Measurements from ENCODE around the gene GPC3. TPM values are rescaled to one million over a fixed set of nuclear protein-coding genes. Genes with fewer than 3 reads are reported as not detected.
A peak's percentile ranks its signal among the peaks of the same experiment; 100 is the strongest.

Gene GPC3
- total RNA-seq, 1 donor from 2014 or later = 30.4 TPM

- Mint-ChIP-seq H3K27me3 (ENCODE audit: low read depth) (no peaks in the 10 kb centered on the region), H3K4me1 (peaks cover 25% of the 10 kb centered on the region), H3K4me3 (no peak overlapping the region), H3K36me3 (ENCODE audit: low read depth) (no peaks in the 10 kb centered on the region), H3K9me3 (peaks cover 2% of the 10 kb centered on the region), H3K27ac (ENCODE audit: unreplicated experiment) (no peak overlapping the region)
- TF ChIP-seq, protein P1, sequence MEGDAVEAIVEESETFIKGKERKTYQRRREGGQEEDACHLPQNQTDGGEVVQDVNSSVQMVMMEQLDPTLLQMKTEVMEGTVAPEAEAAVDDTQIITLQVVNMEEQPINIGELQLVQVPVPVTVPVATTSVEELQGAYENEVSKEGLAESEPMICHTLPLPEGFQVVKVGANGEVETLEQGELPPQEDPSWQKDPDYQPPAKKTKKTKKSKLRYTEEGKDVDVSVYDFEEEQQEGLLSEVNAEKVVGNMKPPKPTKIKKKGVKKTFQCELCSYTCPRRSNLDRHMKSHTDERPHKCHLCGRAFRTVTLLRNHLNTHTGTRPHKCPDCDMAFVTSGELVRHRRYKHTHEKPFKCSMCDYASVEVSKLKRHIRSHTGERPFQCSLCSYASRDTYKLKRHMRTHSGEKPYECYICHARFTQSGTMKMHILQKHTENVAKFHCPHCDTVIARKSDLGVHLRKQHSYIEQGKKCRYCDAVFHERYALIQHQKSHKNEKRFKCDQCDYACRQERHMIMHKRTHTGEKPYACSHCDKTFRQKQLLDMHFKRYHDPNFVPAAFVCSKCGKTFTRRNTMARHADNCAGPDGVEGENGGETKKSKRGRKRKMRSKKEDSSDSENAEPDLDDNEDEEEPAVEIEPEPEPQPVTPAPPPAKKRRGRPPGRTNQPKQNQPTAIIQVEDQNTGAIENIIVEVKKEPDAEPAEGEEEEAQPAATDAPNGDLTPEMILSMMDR (conservative IDR thresholded peaks at IDR 0.05) = no peak
- DNase-seq (ENCODE audit: low read depth, low spot score) = no peak
These were observed 72.4 kb downstream of the GPC3 start for GRCh38 chrX:133913009-133913408.

GRCh38 chrX:133911825-133912495, 73.4 kb downstream of the GPC3 start:
- H3K27me3 Mint-ChIP-seq (ENCODE audit: low read depth) = no peaks in the 10 kb centered on the region
- no peaks in the 10 kb centered on the region for H3K9me3 Mint-ChIP-seq
- TF ChIP-seq, protein P1 (conservative IDR thresholded peaks at IDR 0.05) = no peak
- H3K4me1 Mint-ChIP-seq = peaks cover 25% of the 10 kb centered on the region
- H3K36me3 Mint-ChIP-seq (ENCODE audit: low read depth) = no peaks in the 10 kb centered on the region
- H3K27ac Mint-ChIP-seq (ENCODE audit: unreplicated experiment) = no peak overlapping the region
- DNase-seq (ENCODE audit: low read depth, low spot score) = no peak
- no peak overlapping the region for H3K4me3 Mint-ChIP-seq

- H3K4me1 Mint-ChIP-seq = peaks cover 25% of the 10 kb centered on the region
- no peak for DNase-seq (ENCODE audit: low read depth, low spot score)
- H3K36me3 Mint-ChIP-seq (ENCODE audit: low read depth) = no peaks in the 10 kb centered on the region
- H3K9me3 Mint-ChIP-seq = no peaks in the 10 kb centered on the region
- H3K4me3 Mint-ChIP-seq = no peak overlapping the region
- H3K27me3 Mint-ChIP-seq (ENCODE audit: low read depth) = no peaks in the 10 kb centered on the region
- no peak overlapping the region for H3K27ac Mint-ChIP-seq (ENCODE audit: unreplicated experiment)
- TF ChIP-seq, protein P1 (conservative IDR thresholded peaks at IDR 0.05) = no peak
These were observed 74.9 kb downstream of the GPC3 start for GRCh38 chrX:133910539-133910938.

DNA sequence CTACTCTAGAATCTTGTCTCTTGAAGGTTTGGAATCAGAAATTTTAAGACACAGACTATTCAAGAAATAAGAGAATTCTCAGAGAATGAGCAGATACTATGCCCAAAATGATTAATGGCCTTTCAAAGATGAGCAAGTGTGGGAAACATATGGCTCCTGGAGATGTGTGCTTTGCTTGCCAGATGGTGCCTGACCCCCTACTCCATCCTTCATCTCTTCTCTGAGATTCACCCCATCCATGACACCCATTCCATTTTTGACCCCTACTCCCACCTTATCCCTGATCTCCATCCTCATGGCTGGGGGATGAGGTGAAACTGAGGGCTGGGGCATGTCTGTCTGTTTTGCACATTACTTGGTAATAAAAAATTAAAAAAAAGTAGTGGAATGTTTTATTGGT, 75.5 kb downstream of the GPC3 start:
- TF ChIP-seq, protein P1 (conservative IDR thresholded peaks at IDR 0.05) = no peak
- no peaks in the 10 kb centered on the region for H3K27me3 Mint-ChIP-seq (ENCODE audit: low read depth)
- no peak overlapping the region for H3K4me3 Mint-ChIP-seq
- H3K27ac Mint-ChIP-seq (ENCODE audit: unreplicated experiment) = no peak overlapping the region
- no peaks in the 10 kb centered on the region for H3K36me3 Mint-ChIP-seq (ENCODE audit: low read depth)
- DNase-seq (ENCODE audit: low read depth, low spot score) = no peak
- peaks cover 25% of the 10 kb centered on the region for H3K4me1 Mint-ChIP-seq
- H3K9me3 Mint-ChIP-seq = no peaks in the 10 kb centered on the region

DNA sequence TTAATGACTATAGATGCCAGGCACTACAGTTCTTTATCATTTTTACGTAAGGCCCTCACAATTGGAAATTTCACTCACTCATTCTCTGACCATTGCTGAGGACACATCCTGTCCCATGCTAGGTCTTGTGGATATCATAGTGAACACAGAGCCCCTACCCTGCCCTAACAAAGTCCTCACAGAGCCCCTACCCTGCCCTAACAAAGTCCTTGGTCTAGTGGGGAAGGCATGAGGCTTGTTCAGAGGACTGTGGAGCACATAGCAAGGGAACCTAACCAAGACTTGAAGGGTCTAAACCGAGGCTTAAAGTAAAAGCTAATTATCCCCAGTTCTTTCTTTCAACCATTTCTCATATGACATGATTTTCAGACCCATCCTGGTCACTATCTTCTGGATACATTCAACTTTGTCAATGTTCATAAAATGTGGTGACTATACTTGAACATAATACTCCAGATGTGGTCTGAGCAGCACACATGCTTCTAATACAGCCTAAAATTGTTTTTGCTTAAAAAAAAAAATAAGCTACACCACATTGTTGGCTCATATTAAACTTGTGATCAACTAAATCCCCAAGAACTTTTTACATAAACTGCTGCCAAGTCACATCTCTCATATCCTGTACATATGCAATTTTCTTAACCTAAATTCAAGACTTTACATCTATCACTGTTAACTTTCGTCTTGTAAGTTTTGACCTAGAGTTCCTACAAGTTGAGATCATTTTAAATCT, 77.0 kb downstream of the GPC3 start:
- Mint-ChIP-seq H3K27ac (ENCODE audit: unreplicated experiment) (peak overlapping the region; percentile 81), H3K4me3 (no peak overlapping the region)
- no peak for DNase-seq (ENCODE audit: low read depth, low spot score)

More for the DNA sequence above, 77.0 kb downstream of the GPC3 start:
- peaks cover 14% of the 10 kb centered on the region for H3K4me1 Mint-ChIP-seq
- no peaks in the 10 kb centered on the region for H3K9me3 Mint-ChIP-seq
- no peaks in the 10 kb centered on the region for H3K27me3 Mint-ChIP-seq (ENCODE audit: low read depth)
- TF ChIP-seq, protein P1 (conservative IDR thresholded peaks at IDR 0.05) = no peak
- H3K36me3 Mint-ChIP-seq (ENCODE audit: low read depth) = no peaks in the 10 kb centered on the region
